ENCODE data around the gene ASTN2. TPM values are rescaled to one million over a fixed set of nuclear protein-coding genes. Genes with fewer than 3 reads are reported as not detected.

ASTN2 gene
- total RNA-seq, 1 experiment from 2014 or later = 4.8 TPM

DNA sequence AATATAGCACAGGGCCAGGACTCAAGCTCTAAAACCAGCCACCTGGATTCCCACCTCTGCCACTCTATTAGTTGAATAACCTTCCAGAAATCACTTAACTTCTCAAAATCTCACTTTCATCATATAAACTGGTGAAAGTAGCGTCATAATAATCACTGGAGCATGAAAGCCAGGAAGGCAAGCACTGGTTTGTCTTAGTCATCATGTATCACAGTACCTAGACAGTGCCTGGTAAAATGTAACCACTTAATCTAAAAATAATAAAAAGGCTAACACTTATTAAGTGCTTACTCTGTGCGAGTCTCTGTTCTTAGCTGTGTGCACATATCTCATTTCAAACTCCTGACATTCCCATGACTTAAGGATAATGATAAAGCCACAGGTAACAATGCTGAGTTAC is 109.4 kb downstream of the ASTN2 start (continued):
- TF ChIP-seq, protein P1, sequence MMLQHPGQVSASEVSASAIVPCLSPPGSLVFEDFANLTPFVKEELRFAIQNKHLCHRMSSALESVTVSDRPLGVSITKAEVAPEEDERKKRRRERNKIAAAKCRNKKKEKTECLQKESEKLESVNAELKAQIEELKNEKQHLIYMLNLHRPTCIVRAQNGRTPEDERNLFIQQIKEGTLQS (IDR thresholded peaks at IDR 0.05) = no peak
- TF ChIP-seq FOSL1 (IDR thresholded peaks at IDR 0.05; ENCODE audit: low read depth) (no peak), POLR2AphosphoS5 (IDR thresholded peaks at IDR 0.05; ENCODE audit: low read depth, low read length) (no peak), EZH2 (IDR thresholded peaks at IDR 0.05) (no peak), RAD21 (IDR thresholded peaks at IDR 0.05; ENCODE audit: low read depth) (no peak), EGR1 (IDR thresholded peaks at IDR 0.05; ENCODE audit: low read depth) (no peak), TCF7L2 (IDR thresholded peaks at IDR 0.05; ENCODE audit: borderline replicate concordance, extremely low read depth, insufficient read depth, insufficient read length) (no peak)

DNA sequence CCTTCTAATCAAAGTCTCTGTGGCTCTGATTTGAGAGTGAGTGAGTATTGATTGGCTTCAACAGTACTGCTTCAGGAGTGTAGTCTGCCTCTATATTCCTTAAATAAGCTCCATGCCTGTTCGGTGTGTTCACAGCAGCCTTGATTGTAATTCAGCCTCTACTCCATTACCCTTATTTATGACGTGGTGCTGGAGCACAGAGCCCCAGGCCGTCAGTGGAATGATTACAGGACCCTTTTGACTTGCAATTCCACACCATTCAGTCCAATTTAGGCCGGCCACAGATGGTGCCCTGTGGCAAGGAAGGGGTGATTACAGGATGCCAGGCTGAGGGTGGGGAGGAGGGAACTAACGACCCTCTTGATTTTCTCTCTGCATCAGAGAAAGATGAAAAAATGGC is 110.3 kb downstream of the ASTN2 start:
- POLR2A ChIA-PET = no interaction called here
- no peaks in the 10 kb centered on the region; a peak in 2 of 4 replicates for H3K9me3 ChIP-seq (ENCODE audit: control insufficient read depth in 1 of 2, insufficient read depth in 1 of 2, low read depth in 1 of 2, low read length in 2 of 2)

DNA sequence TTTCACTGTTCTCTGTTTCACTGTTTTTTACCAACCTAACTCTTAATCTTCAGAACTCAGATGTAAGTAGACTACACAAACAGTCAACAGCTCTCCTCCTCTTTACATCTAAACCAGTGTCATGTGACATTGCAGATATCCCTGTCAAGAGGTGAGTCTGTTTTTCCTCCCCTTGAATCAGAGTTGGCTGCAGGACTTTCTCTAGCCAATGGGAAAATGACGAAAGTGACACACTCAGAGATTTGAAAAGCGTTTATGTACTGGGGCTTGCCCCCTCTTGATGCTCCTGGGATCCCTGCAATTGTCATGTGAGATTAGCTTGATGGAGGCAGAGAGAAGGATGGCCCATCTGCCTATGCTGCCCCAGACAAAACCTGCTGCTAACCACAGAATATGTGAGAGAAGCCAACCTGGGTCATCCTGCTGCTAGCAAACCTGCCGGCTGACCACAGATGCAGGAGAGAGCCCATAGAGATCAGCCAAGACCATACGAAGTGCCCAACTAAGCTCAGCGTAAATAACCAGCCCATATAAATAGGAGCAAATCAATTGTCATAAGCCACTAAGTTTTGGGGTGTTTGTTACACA is 111.1 kb downstream of the ASTN2 start:
- CTCF ChIA-PET = no interaction called here
- TF ChIP-seq SRF (IDR thresholded peaks at IDR 0.05; ENCODE audit: low read depth) (no peak), EGR1 (IDR thresholded peaks at IDR 0.05; ENCODE audit: low read depth) (no peak), EZH2 (IDR thresholded peaks at IDR 0.05) (no peak), TCF7L2 (IDR thresholded peaks at IDR 0.05; ENCODE audit: borderline replicate concordance, extremely low read depth, insufficient read depth, insufficient read length) (no peak), SP1 (IDR thresholded peaks at IDR 0.05; ENCODE audit: low read depth) (no peak), ZNF274 (IDR thresholded peaks at IDR 0.05; ENCODE audit: low read depth, low read length) (no peak), YY1 (IDR thresholded peaks at IDR 0.05; ENCODE audit: extremely low read depth, insufficient replicate concordance, low read depth, low read length) (no peak), CBX3 (IDR thresholded peaks at IDR 0.05; ENCODE audit: low read depth) (no peak), POLR2AphosphoS5 (IDR thresholded peaks at IDR 0.05; ENCODE audit: low read depth, low read length) (no peak), JUND (IDR thresholded peaks at IDR 0.05) (no peak), CEBPB (IDR thresholded peaks at IDR 0.05; ENCODE audit: low read depth) (no peak)
- TF ChIP-seq, protein P1 (IDR thresholded peaks at IDR 0.05) = no peak
- TF ChIP-seq, protein P2, sequence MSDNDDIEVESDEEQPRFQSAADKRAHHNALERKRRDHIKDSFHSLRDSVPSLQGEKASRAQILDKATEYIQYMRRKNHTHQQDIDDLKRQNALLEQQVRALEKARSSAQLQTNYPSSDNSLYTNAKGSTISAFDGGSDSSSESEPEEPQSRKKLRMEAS (IDR thresholded peaks at IDR 0.05) = no peak

More for the DNA sequence above, 110.3 kb downstream of the ASTN2 start:
- H3K27me3 ChIP-seq (ENCODE audit: insufficient read depth, low read length) = no peaks in the 10 kb centered on the region
- H3K4me3 ChIP-seq (replicated peaks in 1 of 2; ENCODE audit: low read depth in 1 of 2, low read length in 2 of 2) = no peak overlapping the region
- no peak overlapping the region for H3K27ac ChIP-seq (ENCODE audit: low read depth, low read length)
- no peak overlapping the region for H3K9ac ChIP-seq (ENCODE audit: low read length)
- no peaks in the 10 kb centered on the region for H3K9me2 ChIP-seq (ENCODE audit: insufficient read depth)
- DNase-seq (ENCODE audit: low read depth, low spot score) (no peak), ATAC-seq (no peak)
- no peak overlapping the region for H2AFZ ChIP-seq (ENCODE audit: low read depth, low read length, poor library complexity, severe bottlenecking)
- TF ChIP-seq POLR2AphosphoS5 (IDR thresholded peaks at IDR 0.05; ENCODE audit: low read depth, low read length) (no peak), TCF7L2 (IDR thresholded peaks at IDR 0.05; ENCODE audit: borderline replicate concordance, extremely low read depth, insufficient read depth, insufficient read length) (no peak)
- BruUV-seq (replicated peaks) = no TSS peak
- ChIA-PET CTCF (no interaction called here), RAD21 (ENCODE audit: low non-redundant PET in 1 of 2, low total read pairs in 2 of 2, uncharacterized antibody in 2 of 2, unreplicated experiment in 2 of 2) (no interaction called here)
- no peaks in the 10 kb centered on the region for H3K36me3 ChIP-seq (ENCODE audit: control insufficient read depth in 1 of 2, insufficient read depth in 2 of 2, low read length in 2 of 2)
- no peaks in the 10 kb centered on the region for H3K79me2 ChIP-seq (ENCODE audit: insufficient read depth, low read length)
- H3K4me2 ChIP-seq (ENCODE audit: low read length) = no peak overlapping the region
- intact Hi-C loops (cut with micrococcal nuclease) = no loop called here
- H3K4me1 ChIP-seq (ENCODE audit: control insufficient read depth in 1 of 2, insufficient read depth in 2 of 2, low read length in 2 of 2) = no peaks in the 10 kb centered on the region
- H4K20me1 ChIP-seq (ENCODE audit: insufficient read depth) = no peaks in the 10 kb centered on the region

More for the DNA sequence above, 111.1 kb downstream of the ASTN2 start:
- no peaks in the 10 kb centered on the region; a peak in 2 of 4 replicates for H3K9me3 ChIP-seq (ENCODE audit: control insufficient read depth in 1 of 2, insufficient read depth in 1 of 2, low read depth in 1 of 2, low read length in 2 of 2)
- H3K4me1 ChIP-seq (ENCODE audit: control insufficient read depth in 1 of 2, insufficient read depth in 2 of 2, low read length in 2 of 2) = no peaks in the 10 kb centered on the region
- no peak overlapping the region for H3K9ac ChIP-seq (ENCODE audit: low read length)
- H3K9me2 ChIP-seq (ENCODE audit: insufficient read depth) = no peaks in the 10 kb centered on the region
- H3K4me2 ChIP-seq (ENCODE audit: low read length) = no peak overlapping the region
- no peak overlapping the region for H2AFZ ChIP-seq (ENCODE audit: low read depth, low read length, poor library complexity, severe bottlenecking)
- no peaks in the 10 kb centered on the region for H3K79me2 ChIP-seq (ENCODE audit: insufficient read depth, low read length)
- H3K27me3 ChIP-seq (ENCODE audit: insufficient read depth, low read length) = no peaks in the 10 kb centered on the region
- ATAC-seq = no peak
- ChIA-PET RAD21 (ENCODE audit: low non-redundant PET in 1 of 2, low total read pairs in 2 of 2, uncharacterized antibody in 2 of 2, unreplicated experiment in 2 of 2) (no interaction called here), POLR2A (no interaction called here)
- no peaks in the 10 kb centered on the region for H4K20me1 ChIP-seq (ENCODE audit: insufficient read depth)
- intact Hi-C loops (cut with micrococcal nuclease) = no loop called here
- DNase-seq (ENCODE audit: low read depth, low spot score) = no peak
- no TSS peak for BruUV-seq (replicated peaks)
- H3K27ac ChIP-seq (ENCODE audit: low read depth, low read length) = no peak overlapping the region
- no peak overlapping the region for H3K4me3 ChIP-seq (replicated peaks in 1 of 2; ENCODE audit: low read depth in 1 of 2, low read length in 2 of 2)
- H3K36me3 ChIP-seq (ENCODE audit: control insufficient read depth in 1 of 2, insufficient read depth in 2 of 2, low read length in 2 of 2) = no peaks in the 10 kb centered on the region
